GM19452 (cell line): ENCODE measurements around the gene PAX9.

ENCODE experiments used
- ATAC-seq: cut with Tn5 transposase; IDR thresholded peaks from one replicate; pipeline ENCODE4 v1.9.1; 2021; ENCODE audit not compliant: unreplicated experiment

PAX9 gene

DNA sequence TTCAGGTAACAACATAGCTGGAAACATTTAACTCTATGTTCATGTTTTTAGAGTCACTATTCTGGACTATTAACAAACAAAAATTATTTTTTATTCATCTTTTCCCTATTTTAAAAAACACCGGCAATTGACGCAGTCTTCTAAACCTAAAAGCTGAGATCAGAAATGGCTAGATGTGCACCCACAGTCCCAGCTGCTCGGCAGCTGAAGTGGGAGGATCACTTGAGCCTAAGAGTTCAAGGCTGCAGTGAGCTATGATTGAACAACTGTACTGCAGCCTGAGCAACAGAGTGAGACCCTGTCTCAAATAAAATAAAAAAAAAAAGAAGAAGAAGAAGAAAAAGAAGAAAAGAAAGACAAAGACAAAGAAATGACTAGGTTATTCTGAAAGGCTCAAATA lies 64.5 kb downstream of the PAX9 start:
- no peak for ATAC-seq
